Aorta (tissue), 5 donors: ENCODE results near the gene TMEM106C. TPM values are rescaled to one million over a fixed set of nuclear protein-coding genes. Genes with fewer than 3 reads are reported as not detected.

Experiments used
- ATAC-seq: fragments of 200-7000 bp; cut with Tn5 transposase; one replicate; pipeline ENCODE4 v1.9.1; 2022; ENCODE audit warnings: moderate library complexity; ENCODE audit not compliant: low FRiP score
- DNase-seq, 2 donors: peaks; one replicate each; pipeline ENCODE4 v3.0.0-alpha.2; 2020
- H3K27ac ChIP-seq, 2 donors: one replicate each; pipeline ENCODE4 v1.5.1; 2013; ENCODE audit warnings: low read length in 2 of 2, mild to moderate bottlenecking in 2 of 2, moderate library complexity in 2 of 2, control low read depth in 1 of 2, inconsistent platforms in 1 of 2, low read depth in 1 of 2
- H3K27me3 ChIP-seq, 2 donors: one replicate each; pipeline ENCODE4 v1.6.1; 2013; ENCODE audit warnings: control low read depth in 1 of 2, low read length in 1 of 2, mild to moderate bottlenecking in 1 of 2, moderate library complexity in 1 of 2; ENCODE audit not compliant: insufficient read depth in 2 of 2, control insufficient read depth in 1 of 2
- H3K36me3 ChIP-seq, 2 donors: one replicate each; pipeline ENCODE4 v1.6.1; 2013; ENCODE audit warnings: control low read depth in 1 of 2, low read length in 1 of 2, mild to moderate bottlenecking in 1 of 2; ENCODE audit not compliant: insufficient read depth in 2 of 2, control insufficient read depth in 1 of 2
- H3K4me1 ChIP-seq, 2 donors: one replicate each; pipeline ENCODE4 v1.6.1; 2013; ENCODE audit warnings: low read length in 2 of 2, control low read depth in 1 of 2, mild to moderate bottlenecking in 1 of 2, moderate library complexity in 1 of 2; ENCODE audit not compliant: insufficient read depth in 2 of 2, control insufficient read depth in 1 of 2
- H3K4me3 ChIP-seq, 2 donors: one replicate each; pipeline ENCODE4 v1.5.1; 2013; ENCODE audit warnings: low read length in 2 of 2, control low read depth in 1 of 2, mild to moderate bottlenecking in 1 of 2
- H3K9me3 ChIP-seq: one replicate; pipeline ENCODE4 v1.6.1; 2013; ENCODE audit warnings: mild to moderate bottlenecking, low read length; ENCODE audit not compliant: control insufficient read depth
- WGBS, 2 donors: extraction: QIAGEN DNeasy Blood & Tissue Kit; methylation state at CpG; one replicate each; pipeline ENCODE4 v1.1.7; 2013; 5-methylcytosine and 5-hydroxymethylcytosine counted together
- intact Hi-C, 2 donors: fragments of 100-400 bp; cut with DNase I; formaldehyde crosslinking; loops; one replicate each; pipeline versions ENCODE4 v1.14.2 to v1.15.0; 2022
- polyA plus RNA-seq, 2 donors: library from polyadenylated mRNA; stranded (reverse); fragments of 200-250 nt; gene quantifications; one replicate each; pipeline ENCODE4 v1.2.3, GENCODE V29; 2013
- total RNA-seq, 2 donors: library from RNA; stranded (reverse); fragmentation: NEBNext Ultra II Directional; extraction: Animal tissue kit (Norgen Biotek cat#: 25700); gene quantifications; one replicate each; pipeline ENCODE4 v1.2.1, GENCODE V29; 2021
- donor health status: healthy with polysubstance abuse.
- donor health status: Bipolar disorder and iron deficiency.
- donor health status: DM: no; HTN: no; CAD: no.
- donor health status: DM: no; HTN: no; CAD: no.
- donor health status: DM: yes; HTN: yes; CAD: no.

TMEM106C gene
- total and polyA plus RNA-seq, 4 donors: 56.3 to 220 (median 69.5) TPM

- DNase-seq: no peak
- peak overlapping the region; percentile 6 to 16 for H3K4me3 ChIP-seq
- WGBS, 2 donors: 5 to 6% methylated on average over 38 of the region's 38 CpGs
- H3K4me1 ChIP-seq: no peaks in the 10 kb centered on the region
- intact Hi-C loops: no loop called here
- ATAC-seq: no peak
- H3K27ac ChIP-seq: no peak overlapping the region
- H3K27me3 ChIP-seq: no peaks in the 10 kb centered on the region
- H3K9me3 ChIP-seq: no peaks in the 10 kb centered on the region
- no peaks in the 10 kb centered on the region for H3K36me3 ChIP-seq
Observed at GRCh38 chr12:48003226-48004052, 40.0 kb downstream of the TMEM106C start.

GRCh38 chr12:48004053-48004941 lies 40.9 kb downstream of the TMEM106C start, which contains the start of gene COL2A1:
COL2A1 (minus strand) TSS chr12:48004476; CDS start chr12:48004321, 155 bp downstream.
- H3K36me3 ChIP-seq: no peaks in the 10 kb centered on the region
- H3K4me1 ChIP-seq: no peaks in the 10 kb centered on the region
- WGBS, 2 donors: 1 to 2% methylated on average over 58 to 83 of the region's 83 CpGs
- peak within 1 kb of the TSS; percentile 6 to 16 for H3K4me3 ChIP-seq
- intact Hi-C loops: no loop called here
- DNase-seq (no peak), ATAC-seq (peak; percentile 4)
- no peak within 1 kb of the TSS for H3K27ac ChIP-seq
- no peaks in the 10 kb centered on the region for H3K27me3 ChIP-seq
- H3K9me3 ChIP-seq: no peaks in the 10 kb centered on the region

- H3K9me3 ChIP-seq: no peaks in the 10 kb centered on the region
- DNase-seq (no peak), ATAC-seq (no peak)
- H3K4me3 ChIP-seq: no peak overlapping the region
- no peaks in the 10 kb centered on the region for H3K27me3 ChIP-seq
- no peaks in the 10 kb centered on the region for H3K36me3 ChIP-seq
- intact Hi-C loops: no loop called here
- 35 to 40% methylated on average over 30 of the region's 30 CpGs for WGBS, 2 donors
- no peaks in the 10 kb centered on the region for H3K4me1 ChIP-seq
- H3K27ac ChIP-seq: no peak overlapping the region
Observed at GRCh38 chr12:48005001-48005749, 41.8 kb downstream of the TMEM106C start.

GRCh38 chr12:48005750-48006021 lies 42.3 kb downstream of the TMEM106C start:
- Histone ChIP-seq H3K27me3 (no peaks in the 10 kb centered on the region), H3K36me3 (no peaks in the 10 kb centered on the region), H3K9me3 (no peaks in the 10 kb centered on the region), H3K27ac (no peak overlapping the region), H3K4me1 (no peaks in the 10 kb centered on the region), H3K4me3 (no peak overlapping the region)
- DNase-seq (no peak), ATAC-seq (no peak)
- intact Hi-C loops: no loop called here

- ATAC-seq: no peak
- peaks cover 0 to 1% of the 10 kb centered on the region in 2 donors for H3K27me3 ChIP-seq
- no peaks in the 10 kb centered on the region for H3K9me3 ChIP-seq
- no peak for DNase-seq
- H3K36me3 ChIP-seq: no peaks in the 10 kb centered on the region
- WGBS, 2 donors: 90 to 91% methylated on average over 4 of the region's 4 CpGs
- H3K4me3 ChIP-seq: no peak overlapping the region
- intact Hi-C loops: no loop called here
- H3K27ac ChIP-seq: no peak overlapping the region
- H3K4me1 ChIP-seq: no peaks in the 10 kb centered on the region
Observed at GRCh38 chr12:48007206-48007605, 43.8 kb downstream of the TMEM106C start.

GRCh38 chr12:48008349-48008748 lies 45.0 kb downstream of the TMEM106C start:
- 43 to 46% methylated on average over 2 of the region's 2 CpGs for WGBS, 2 donors
- H3K27ac ChIP-seq: no peak overlapping the region

GRCh38 chr12:48008950-48009349 lies 45.6 kb downstream of the TMEM106C start:
- intact Hi-C loops: no loop called here
- no peaks in the 10 kb centered on the region for H3K36me3 ChIP-seq
- H3K27me3 ChIP-seq: peaks cover 0 to 1% of the 10 kb centered on the region in 2 donors
- H3K27ac ChIP-seq: no peak overlapping the region
- whole genome bisulfite sequencing, 2 donors: 76 to 77% methylated on average over 4 of the region's 4 CpGs
- no peak for ATAC-seq
- no peak overlapping the region for H3K4me3 ChIP-seq
- no peaks in the 10 kb centered on the region for H3K4me1 ChIP-seq
- no peaks in the 10 kb centered on the region for H3K9me3 ChIP-seq
- DNase-seq: no peak

More at GRCh38 chr12:48008349-48008748, 45.0 kb downstream of the TMEM106C start:
- DNase-seq: no peak
- ATAC-seq: no peak
- Histone ChIP-seq H3K9me3 (no peaks in the 10 kb centered on the region), H3K4me1 (no peaks in the 10 kb centered on the region), H3K4me3 (no peak overlapping the region), H3K27me3 (peaks cover 0 to 1% of the 10 kb centered on the region in 2 donors), H3K36me3 (no peaks in the 10 kb centered on the region)
- intact Hi-C loops: no loop called here

GRCh38 chr12:48009471-48009870 lies 46.1 kb downstream of the TMEM106C start:
- ATAC-seq (no peak), DNase-seq (no peak)
- no peak overlapping the region for H3K4me3 ChIP-seq
- intact Hi-C loops: no loop called here
- H3K4me1 ChIP-seq: no peaks in the 10 kb centered on the region
- no peak overlapping the region for H3K27ac ChIP-seq
- H3K27me3 ChIP-seq: peaks cover 0 to 1% of the 10 kb centered on the region in 2 donors
- H3K9me3 ChIP-seq: no peaks in the 10 kb centered on the region
- WGBS, 2 donors: 81 to 82% methylated on average over 1 of the region's 1 CpG
- no peaks in the 10 kb centered on the region for H3K36me3 ChIP-seq
